ENCODE results near the gene SNAP25. TPM values are rescaled to one million over a fixed set of nuclear protein-coding genes. Genes with fewer than 3 reads are reported as not detected.

SNAP25 gene
- total RNA-seq, 6 experiments from 2014 or later = 0.10 TPM; not detected in 5

DNA sequence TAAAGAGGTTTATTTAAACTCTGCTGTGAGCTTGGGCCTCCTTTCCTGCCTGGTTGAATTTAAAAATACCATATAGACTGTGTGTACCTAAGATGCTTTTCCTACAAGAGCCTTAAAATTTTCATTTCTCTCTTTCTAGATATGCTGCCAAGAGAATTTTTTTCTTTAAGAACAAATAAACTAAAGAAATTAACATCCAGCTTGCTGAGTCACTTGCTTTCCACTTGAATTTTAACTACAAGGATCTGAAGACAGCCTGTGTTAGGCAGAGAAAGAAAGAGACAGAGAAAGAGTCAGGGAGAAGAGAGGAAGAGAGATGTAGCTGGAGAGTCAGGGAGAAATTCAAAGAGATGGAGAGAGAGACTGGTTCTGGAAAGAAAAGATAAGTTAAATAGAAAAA, 18.3 kb upstream of the SNAP25 start:
- DNase-seq = no peak
- TF ChIP-seq, protein P1, sequence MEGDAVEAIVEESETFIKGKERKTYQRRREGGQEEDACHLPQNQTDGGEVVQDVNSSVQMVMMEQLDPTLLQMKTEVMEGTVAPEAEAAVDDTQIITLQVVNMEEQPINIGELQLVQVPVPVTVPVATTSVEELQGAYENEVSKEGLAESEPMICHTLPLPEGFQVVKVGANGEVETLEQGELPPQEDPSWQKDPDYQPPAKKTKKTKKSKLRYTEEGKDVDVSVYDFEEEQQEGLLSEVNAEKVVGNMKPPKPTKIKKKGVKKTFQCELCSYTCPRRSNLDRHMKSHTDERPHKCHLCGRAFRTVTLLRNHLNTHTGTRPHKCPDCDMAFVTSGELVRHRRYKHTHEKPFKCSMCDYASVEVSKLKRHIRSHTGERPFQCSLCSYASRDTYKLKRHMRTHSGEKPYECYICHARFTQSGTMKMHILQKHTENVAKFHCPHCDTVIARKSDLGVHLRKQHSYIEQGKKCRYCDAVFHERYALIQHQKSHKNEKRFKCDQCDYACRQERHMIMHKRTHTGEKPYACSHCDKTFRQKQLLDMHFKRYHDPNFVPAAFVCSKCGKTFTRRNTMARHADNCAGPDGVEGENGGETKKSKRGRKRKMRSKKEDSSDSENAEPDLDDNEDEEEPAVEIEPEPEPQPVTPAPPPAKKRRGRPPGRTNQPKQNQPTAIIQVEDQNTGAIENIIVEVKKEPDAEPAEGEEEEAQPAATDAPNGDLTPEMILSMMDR (IDR thresholded peaks at IDR 0.05) = no peak
- H3K4me3 Mint-ChIP-seq = no peak overlapping the region
- H3K4me1 Mint-ChIP-seq (ENCODE audit: low read depth) = no peaks in the 10 kb centered on the region
- no peak overlapping the region for H3K27ac Mint-ChIP-seq
- H3K27me3 Mint-ChIP-seq (ENCODE audit: insufficient read depth) = no peaks in the 10 kb centered on the region
- H3K36me3 Mint-ChIP-seq (ENCODE audit: low read depth) = no peaks in the 10 kb centered on the region
- peaks cover 5% of the 10 kb centered on the region; the same call in 1 of the 2 replicates for H3K9me3 Mint-ChIP-seq

DNA sequence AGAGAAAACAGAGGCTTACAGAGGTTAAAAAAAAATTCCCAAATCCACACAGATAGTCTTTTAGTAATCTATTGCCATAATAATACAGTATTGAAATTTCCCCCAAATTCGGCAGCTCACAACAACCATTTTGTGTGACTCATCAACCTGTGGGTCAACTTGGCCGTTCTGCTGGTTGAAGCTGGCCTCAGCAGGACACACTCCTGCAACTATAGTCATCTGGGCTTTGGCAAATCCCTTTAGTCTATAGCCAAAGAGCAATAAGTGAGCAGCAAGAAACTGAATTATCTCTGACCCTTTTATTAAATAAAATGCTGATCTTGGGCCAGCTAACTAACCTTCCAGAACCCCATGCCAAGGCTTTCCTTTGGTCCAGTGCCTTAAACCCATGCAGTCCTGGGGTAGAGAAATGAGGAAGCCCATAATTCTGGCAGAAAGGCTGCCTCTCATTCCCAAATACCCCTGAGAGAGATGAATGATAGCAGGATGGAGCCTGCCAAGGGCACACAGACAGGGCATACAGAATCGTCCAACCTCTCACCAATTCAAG, 17.2 kb upstream of the SNAP25 start:
- Mint-ChIP-seq H3K4me3 (no peak overlapping the region), H3K27ac (no peak overlapping the region), H3K9me3 (peaks cover 4% of the 10 kb centered on the region; the same call in 1 of the 2 replicates), H3K4me1 (ENCODE audit: low read depth) (no peaks in the 10 kb centered on the region), H3K36me3 (ENCODE audit: low read depth) (no peaks in the 10 kb centered on the region), H3K27me3 (ENCODE audit: insufficient read depth) (no peaks in the 10 kb centered on the region)
- no peak for DNase-seq
- TF ChIP-seq, protein P1 (IDR thresholded peaks at IDR 0.05) = no peak

DNA sequence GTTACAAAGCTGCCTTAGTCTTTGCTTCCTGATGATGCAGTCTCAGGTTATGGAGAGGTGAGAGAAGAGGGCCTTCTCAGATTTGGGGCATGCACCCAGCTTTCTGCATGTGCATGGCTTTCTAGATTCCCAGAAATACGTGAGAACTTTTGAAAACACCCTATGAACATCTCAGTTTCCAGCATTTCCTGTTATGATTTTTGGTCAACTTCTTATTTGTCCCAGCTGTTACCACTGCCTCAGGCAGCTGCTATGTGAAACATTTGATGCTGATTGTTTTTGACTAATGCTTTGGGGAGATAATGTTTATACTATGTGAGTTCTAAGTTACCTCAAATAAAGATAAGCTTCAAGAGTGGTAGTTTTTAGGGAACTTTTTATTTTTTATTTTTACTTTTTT, 9.5 kb upstream of the SNAP25 start:
- H3K27me3 Mint-ChIP-seq (ENCODE audit: insufficient read depth) = no peaks in the 10 kb centered on the region

DNA sequence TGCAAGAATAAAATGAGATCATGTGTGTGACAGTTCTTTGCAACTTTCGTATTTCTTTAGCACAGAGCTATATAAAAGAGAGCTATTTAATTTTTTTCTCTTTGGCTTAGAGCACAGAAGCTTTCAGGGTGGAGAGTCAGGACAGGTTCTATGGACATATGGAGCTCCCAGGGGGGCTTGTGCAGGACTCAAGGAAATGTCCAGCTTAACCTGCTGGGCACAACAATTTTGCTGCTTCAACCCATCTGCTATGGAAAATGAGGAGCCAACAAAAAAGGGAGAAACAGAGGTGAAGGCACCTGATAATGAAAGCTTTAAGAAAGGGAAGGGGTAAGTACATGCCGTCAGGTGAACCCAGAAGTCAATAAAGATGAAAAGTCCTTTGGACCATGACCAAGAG, 5.1 kb upstream of the SNAP25 start:
- Mint-ChIP-seq H3K4me1 (ENCODE audit: low read depth) (peaks cover 6% of the 10 kb centered on the region), H3K36me3 (ENCODE audit: low read depth) (no peaks in the 10 kb centered on the region), H3K9me3 (no peaks in the 10 kb centered on the region; the same call in 1 of the 2 replicates), H3K4me3 (no peak overlapping the region), H3K27me3 (ENCODE audit: insufficient read depth) (peaks cover 5% of the 10 kb centered on the region), H3K27ac (no peak overlapping the region)
- DNase-seq = no peak
- TF ChIP-seq, protein P1 (IDR thresholded peaks at IDR 0.05) = no peak

More for the DNA sequence above, 9.5 kb upstream of the SNAP25 start:
- DNase-seq = no peak
- TF ChIP-seq, protein P1 (IDR thresholded peaks at IDR 0.05) = no peak
- H3K9me3 Mint-ChIP-seq = no peaks in the 10 kb centered on the region
- no peak overlapping the region for H3K27ac Mint-ChIP-seq
- H3K36me3 Mint-ChIP-seq (ENCODE audit: low read depth) = no peaks in the 10 kb centered on the region
- no peak overlapping the region for H3K4me3 Mint-ChIP-seq
- H3K4me1 Mint-ChIP-seq (ENCODE audit: low read depth) = no peaks in the 10 kb centered on the region

DNA sequence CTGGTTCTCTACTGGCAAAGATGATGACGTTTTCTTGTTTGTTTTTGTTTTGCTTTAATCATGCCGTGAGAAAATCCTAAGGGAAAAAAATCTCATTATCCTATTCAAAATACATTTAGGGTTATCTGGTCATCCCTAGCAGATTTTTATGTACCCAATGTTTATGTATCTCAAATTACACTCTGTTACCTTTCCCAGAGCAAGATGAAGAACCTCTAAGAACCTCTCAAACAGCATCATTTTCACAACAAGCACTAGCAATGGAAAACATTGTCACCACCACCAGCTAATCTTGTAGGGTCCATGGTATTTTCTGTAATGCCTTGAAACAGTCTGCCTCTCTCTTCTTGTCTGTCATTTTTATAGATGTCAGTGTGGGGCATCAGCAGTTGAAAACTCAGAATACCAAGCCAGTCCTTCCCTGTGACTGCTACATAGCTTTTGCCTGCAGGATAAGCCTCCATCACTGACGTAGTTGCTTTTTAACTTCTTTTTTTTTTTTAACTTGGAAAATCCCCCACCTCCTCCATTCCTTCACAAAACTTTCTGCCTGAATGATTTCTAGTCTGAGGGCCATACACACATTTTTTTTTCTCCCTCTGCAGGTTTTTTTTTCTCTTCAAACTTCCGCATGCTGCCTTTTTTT, 2.4 kb upstream of the SNAP25 start:
- Mint-ChIP-seq H3K4me3 (no peak overlapping the region), H3K27ac (no peak overlapping the region), H3K36me3 (ENCODE audit: low read depth) (no peaks in the 10 kb centered on the region), H3K27me3 (ENCODE audit: insufficient read depth) (peaks cover 7% of the 10 kb centered on the region), H3K9me3 (no peaks in the 10 kb centered on the region; the same call in 1 of the 2 replicates), H3K4me1 (ENCODE audit: low read depth) (peaks cover 6% of the 10 kb centered on the region)
- DNase-seq = no peak
- TF ChIP-seq, protein P1 (IDR thresholded peaks at IDR 0.05) = no peak
